Prostate gland (tissue), 2 donors: ENCODE data around the gene AGAP5. TPM values are rescaled to one million over a fixed set of nuclear protein-coding genes. Genes with fewer than 3 reads are reported as not detected.
"Not testable (repeated sequence)": the region's sequence is repeated elsewhere in the genome, so short reads cannot be mapped to it uniquely, and the experiment has no call there.

Source experiments
- DNase-seq: peaks from one replicate; pipeline ENCODE4 v3.0.0-alpha.2; 2019; ENCODE audit warnings: low spot score
- H3K27ac ChIP-seq, 2 donors: fragments of 200-600 bp; sonication (generic); 2 replicates each; pipeline ENCODE4 v1.5.1; 2017 to 2019
- H3K27me3 ChIP-seq: fragments of 200-600 bp; sonication (generic); replicated peaks from 2 replicates; pipeline ENCODE4 v1.5.1; 2019; ENCODE audit not compliant: insufficient read depth
- H3K36me3 ChIP-seq, 2 donors: fragments of 200-600 bp; sonication (generic); 1 replicate in 1 of 2; 2 replicates in 1 of 2; pipeline versions ENCODE4 v1.5.1 to v1.8.1; 2017 to 2019
- H3K4me1 ChIP-seq: fragments of 200-600 bp; sonication (generic); replicated peaks from 2 replicates; pipeline ENCODE4 v1.5.1; 2019
- H3K4me3 ChIP-seq, 2 donors: fragments of 200-600 bp; sonication (generic); 2 replicates each; pipeline ENCODE4 v1.5.1; 2017 to 2019
- H3K9me3 ChIP-seq: fragments of 200-600 bp; sonication (generic); 2 replicates; pipeline ENCODE4 v1.5.1; 2017
- CTCF ChIP-seq, 4 experiments: fragments of 200-600 bp in 2 of 4; fragments of 450-650 bp in 2 of 4; sonication (generic) in 2 of 4; IDR thresholded peaks; 1 replicate in 3 of 4; 2 replicates in 1 of 4; pipeline ENCODE4 v1.5.1; 2016 to 2019; ENCODE audit warnings: antibody characterized with exemption in 4 of 4, mild to moderate bottlenecking in 2 of 4, moderate library complexity in 2 of 4
- POLR2A ChIP-seq: fragments of 450-650 bp; IDR thresholded peaks from one replicate; pipeline ENCODE4 v1.6.1; 2016; ENCODE audit warnings: antibody characterized with exemption, mild to moderate bottlenecking
- POLR2AphosphoS5 ChIP-seq: sonication (generic); formaldehyde crosslinking; IDR thresholded peaks from one replicate; pipeline ENCODE4 v1.6.1; 2017; ENCODE audit warnings: antibody characterized with exemption
- WGBS: methylation state at CpG from one replicate; pipeline ENCODE4 v1.1.5; 2018; 5-methylcytosine and 5-hydroxymethylcytosine counted together
- intact Hi-C: fragments of 100-400 bp; cut with DNase I; formaldehyde crosslinking; loops from one replicate; pipeline ENCODE4 v1.14.2; 2022
- total RNA-seq, 2 donors: library from RNA; depleted of rRNA; stranded (reverse); fragments of >200 nt; gene quantifications; one replicate each; pipeline ENCODE4 v1.1.0, GENCODE V29; 2016

Gene AGAP5
- total RNA-seq, 2 donors from 2014 or later: 8.3 to 9.7 TPM

DNA sequence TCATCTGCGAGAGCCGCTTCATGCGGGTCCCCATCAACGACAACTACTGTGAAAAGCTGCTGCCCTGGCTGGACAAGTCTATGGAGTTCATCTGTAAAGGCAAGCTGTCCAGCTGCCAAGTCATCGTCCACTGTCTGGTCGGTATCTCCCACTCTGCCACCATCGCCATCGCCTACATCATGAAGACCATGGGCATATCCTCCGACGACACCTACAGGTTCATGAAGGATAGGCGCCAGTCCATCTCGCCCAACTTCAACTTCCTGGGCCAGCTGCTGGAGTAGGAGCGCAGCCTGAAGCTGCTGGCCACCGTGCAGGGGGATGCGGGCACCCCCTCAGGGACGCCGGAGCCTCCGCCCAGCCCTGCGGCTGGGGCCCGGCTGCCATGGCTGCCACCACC is 34.5 kb upstream of the AGAP5 start:
- no peak overlapping the region for H3K27ac ChIP-seq
- no peaks in the 10 kb centered on the region for H3K9me3 ChIP-seq
- 94% methylated on average over 20 of the region's 20 CpGs for WGBS
- intact Hi-C loops: no loop called here
- no peaks in the 10 kb centered on the region for H3K27me3 ChIP-seq
- TF ChIP-seq POLR2A (no peak), POLR2AphosphoS5 (no peak), CTCF (IDR thresholded peaks at IDR 0.05) (no peak)
- peaks cover 3% of the 10 kb centered on the region for H3K4me1 ChIP-seq
- no peak overlapping the region for H3K4me3 ChIP-seq
- no peak for DNase-seq
- H3K36me3 ChIP-seq: no peaks in the 10 kb centered on the region

GRCh38 chr10:73731588-73732375 is 33.9 kb upstream of the AGAP5 start:
- Histone ChIP-seq H3K4me1 (peaks cover 3% of the 10 kb centered on the region), H3K9me3 (no peaks in the 10 kb centered on the region), H3K36me3 (no peaks in the 10 kb centered on the region), H3K27me3 (no peaks in the 10 kb centered on the region), H3K27ac (peak overlapping the region in 1 of 2 donors; percentile 87), H3K4me3 (peak overlapping the region in 1 of 2 donors; percentile 69)
- WGBS: 92% methylated on average over 37 of the region's 42 CpGs
- no peak for DNase-seq
- no peak for TF ChIP-seq CTCF (IDR thresholded peaks at IDR 0.05)
- no peak for TF ChIP-seq POLR2AphosphoS5
- no peak for TF ChIP-seq POLR2A
- intact Hi-C loops: no loop called here

DNA sequence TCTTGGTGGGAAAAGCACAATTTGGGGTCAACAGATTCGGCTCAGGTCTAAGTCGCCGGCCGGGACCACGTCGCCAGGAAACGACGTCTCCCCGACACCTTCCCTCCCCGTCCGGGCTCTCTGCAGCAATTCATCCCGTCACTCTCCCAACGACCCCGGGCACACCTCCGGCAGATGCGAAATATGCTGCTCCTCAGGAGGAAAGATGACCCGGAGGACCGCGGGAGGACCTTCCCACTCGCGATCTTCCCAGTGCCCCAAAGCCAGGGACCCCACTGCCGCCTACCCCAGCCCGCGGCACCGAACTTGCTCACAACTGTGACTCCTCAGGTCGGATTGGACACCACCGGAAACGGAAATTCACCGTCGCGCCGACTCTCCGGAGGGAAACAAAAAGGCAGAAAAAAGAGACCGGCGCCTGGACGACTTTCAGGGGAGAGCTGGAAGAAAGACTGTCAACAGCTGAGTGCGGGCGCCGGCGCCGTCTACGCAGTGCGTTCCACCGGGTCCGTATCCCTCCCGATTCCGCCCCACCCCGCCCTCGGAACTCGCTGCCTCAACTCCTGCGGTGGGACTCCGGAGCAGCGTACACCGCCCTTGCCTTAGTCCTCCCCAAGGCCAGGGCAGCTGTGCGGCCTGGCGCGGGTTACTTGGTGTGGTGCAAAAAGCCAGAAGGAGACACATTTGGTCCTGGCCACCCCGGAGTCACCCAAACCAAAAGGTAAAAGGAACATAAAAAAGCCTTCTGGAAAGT is 32.4 kb upstream of the AGAP5 start:
- no peaks in the 10 kb centered on the region for H3K36me3 ChIP-seq
- H3K4me3 ChIP-seq: peak overlapping the region; percentile 59 to 69
- peak overlapping the region; percentile 84 to 87 for H3K27ac ChIP-seq
- no peaks in the 10 kb centered on the region for H3K27me3 ChIP-seq
- under 1% methylated on average over 56 of the region's 58 CpGs for WGBS
- TF ChIP-seq CTCF (IDR thresholded peaks at IDR 0.05): no peak
- peak; percentile 92 for TF ChIP-seq POLR2AphosphoS5
- peak; percentile 56 for TF ChIP-seq POLR2A
- intact Hi-C loops: no loop called here
- peak; percentile 85 for DNase-seq
- peaks cover 3% of the 10 kb centered on the region for H3K4me1 ChIP-seq
- H3K9me3 ChIP-seq: no peaks in the 10 kb centered on the region

GRCh38 chr10:73729781-73730152 is 31.9 kb upstream of the AGAP5 start:
- H3K4me1 ChIP-seq, H3K36me3 ChIP-seq, H3K27me3 ChIP-seq, H3K9me3 ChIP-seq, intact Hi-C loops: not testable (repeated sequence)
- WGBS: 0% methylated on average over 9 of the region's 9 CpGs
- H3K27ac ChIP-seq: peak overlapping the region; percentile 84 to 87
- DNase-seq: peak; percentile 21
- peak overlapping the region; percentile 59 to 69 for H3K4me3 ChIP-seq

- DNase-seq: no peak
- no peaks in the 10 kb centered on the region for H3K36me3 ChIP-seq
- no peaks in the 10 kb centered on the region for H3K27me3 ChIP-seq
- no peaks in the 10 kb centered on the region for H3K4me1 ChIP-seq
- H3K4me3 ChIP-seq: no peak overlapping the region
- intact Hi-C loops: no loop called here
- TF ChIP-seq POLR2A (no peak), CTCF (IDR thresholded peaks at IDR 0.05) (no peak), POLR2AphosphoS5 (no peak)
- WGBS: 90% methylated on average over 4 of the region's 4 CpGs
- no peak overlapping the region for H3K27ac ChIP-seq
- no peaks in the 10 kb centered on the region for H3K9me3 ChIP-seq
These were observed 25.6 kb upstream of the AGAP5 start for GRCh38 chr10:73723516-73723915.

DNA sequence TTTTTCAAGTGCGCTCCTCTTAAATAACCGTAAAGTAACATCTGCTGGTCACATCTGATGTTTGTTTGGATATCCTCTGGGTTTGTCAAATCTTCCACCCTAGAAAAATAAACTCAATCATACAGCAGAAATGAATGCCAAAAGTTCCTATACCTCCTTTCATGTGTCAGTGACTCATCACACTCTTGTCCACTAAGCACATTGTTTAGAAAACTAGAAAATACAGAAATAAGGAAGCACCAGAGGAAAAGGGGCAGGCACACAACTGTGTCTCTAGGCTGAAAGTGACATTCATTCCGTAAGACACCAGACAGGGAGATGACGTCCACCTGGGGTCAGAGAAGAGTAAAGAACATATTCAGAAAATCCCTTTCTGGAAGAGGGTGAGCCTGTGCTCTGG is 22.7 kb upstream of the AGAP5 start:
- intact Hi-C loops, H3K36me3 ChIP-seq, H3K9me3 ChIP-seq, H3K4me1 ChIP-seq, H3K4me3 ChIP-seq, H3K27ac ChIP-seq, H3K27me3 ChIP-seq, DNase-seq: not testable (repeated sequence)
- WGBS: 83% methylated on average over 4 of the region's 4 CpGs
